GM18499 (cell line): Measurements from ENCODE around the gene PRUNE1.

Experiments
- ATAC-seq: cut with Tn5 transposase; IDR thresholded peaks from one replicate; pipeline ENCODE4 v1.9.1; 2021; ENCODE audit warnings: moderate number of reproducible peaks; ENCODE audit not compliant: insufficient read depth, unreplicated experiment

PRUNE1 gene

GRCh38 chr1:151047925-151048644 lies 39.8 kb downstream of the PRUNE1 start:
- no peak for ATAC-seq

- no peak for ATAC-seq
Observed at GRCh38 chr1:151048645-151049032, 40.4 kb downstream of the PRUNE1 start.

GRCh38 chr1:151049458-151049857 lies 41.2 kb downstream of the PRUNE1 start:
- ATAC-seq: no peak

GRCh38 chr1:151050051-151050688 lies 41.9 kb downstream of the PRUNE1 start:
- ATAC-seq: no peak

- no peak for ATAC-seq
Observed at GRCh38 chr1:151051356-151052009, 43.2 kb downstream of the PRUNE1 start.

GRCh38 chr1:151054971-151055547 lies 46.8 kb downstream of the PRUNE1 start:
- no peak for ATAC-seq

- ATAC-seq: no peak
Observed at GRCh38 chr1:151055581-151055980, 47.3 kb downstream of the PRUNE1 start.

GRCh38 chr1:151056149-151056548 lies 47.9 kb downstream of the PRUNE1 start:
- ATAC-seq: no peak

GRCh38 chr1:151058692-151059091 lies 50.4 kb downstream of the PRUNE1 start:
- no peak for ATAC-seq

GRCh38 chr1:151059109-151060006 lies 51.1 kb downstream of the PRUNE1 start, which contains the start of gene CDC42SE1:
Gene CDC42SE1, minus strand, starts transcription at chr1:151059622. Its CDS starts 3,892 bp downstream, at chr1:151055730.
- peak; percentile 51 for ATAC-seq

GRCh38 chr1:151060007-151060656 lies 51.9 kb downstream of the PRUNE1 start, which contains the start of gene MLLT11:
Gene MLLT11, plus strand, starts transcription at chr1:151060397. Its CDS starts 6,828 bp downstream, at chr1:151067225.
- ATAC-seq: no peak

GRCh38 chr1:151060657-151061421 lies 52.6 kb downstream of the PRUNE1 start:
- ATAC-seq: no peak

- ATAC-seq: no peak
Observed at GRCh38 chr1:151061704-151062103, 53.5 kb downstream of the PRUNE1 start.

- ATAC-seq: no peak
Observed at GRCh38 chr1:151062741-151063371, 54.6 kb downstream of the PRUNE1 start.

GRCh38 chr1:151065089-151065645 lies 56.9 kb downstream of the PRUNE1 start:
- ATAC-seq: no peak

GRCh38 chr1:151067185-151067584 lies 58.9 kb downstream of the PRUNE1 start:
- no peak for ATAC-seq

GRCh38 chr1:151069103-151069486 lies 60.8 kb downstream of the PRUNE1 start:
- ATAC-seq: no peak
